Activated CD4-positive, alpha-beta memory T cell treated with anti-CD3 and anti-CD28 coated beads for 36 hours (primary cell): ENCODE results near the gene NFX1. TPM values are rescaled to one million over a fixed set of nuclear protein-coding genes. Genes with fewer than 3 reads are reported as not detected.
"Not testable (repeated sequence)": the region's sequence is repeated elsewhere in the genome, so short reads cannot be mapped to it uniquely, and the experiment has no call there.

ENCODE experiments used
- CTCF ChIA-PET: fragments of 350-600 bp; sonication (Branson Sonifier 250); formaldehyde crosslinking; loops from one replicate; lab custom pipeline; 2021; ENCODE audit warnings: antibody characterized with exemption, inconsistent platforms; lab: Charles Lee
- POLR2A ChIA-PET: fragments of 350-600 bp; sonication (Branson Sonifier 250); formaldehyde crosslinking; loops from one replicate; lab custom pipeline; 2021; ENCODE audit warnings: antibody characterized with exemption; lab: Charles Lee
- DNase-seq: peaks from one replicate; pipeline ENCODE4 v3.0.0-alpha.2; 2020
- H3K27ac Mint-ChIP-seq: one replicate; pipeline ENCODE4 v1.8.0; 2021; ENCODE audit warnings: mixed read lengths
- H3K27me3 Mint-ChIP-seq: one replicate; pipeline ENCODE4 v1.8.0; 2021; ENCODE audit warnings: mixed read lengths
- H3K36me3 Mint-ChIP-seq: one replicate; pipeline ENCODE4 v1.8.0; 2021; ENCODE audit warnings: mixed read lengths
- H3K4me1 Mint-ChIP-seq: one replicate; pipeline ENCODE4 v1.8.0; 2021; ENCODE audit warnings: low read depth, mixed read lengths
- H3K4me3 Mint-ChIP-seq: one replicate; pipeline ENCODE4 v1.8.0; 2021; ENCODE audit warnings: mild to moderate bottlenecking, mixed read lengths
- H3K9me3 Mint-ChIP-seq: one replicate; pipeline ENCODE4 v1.8.0; 2021; ENCODE audit warnings: mixed read lengths
- intact Hi-C: fragments of 100-400 bp; cut with micrococcal nuclease; formaldehyde crosslinking; loops from one replicate; pipeline ENCODE4 v1.15.1; 2023
- total RNA-seq, 2 experiments: library from RNA; stranded (reverse); gene quantifications; one replicate each; pipeline ENCODE4 v1.2.3, GENCODE V29; 2021

NFX1 gene
- total RNA-seq, 2 experiments from 2014 or later: 36.5 to 38.6 TPM

GRCh38 chr9:33379666-33380389, 89.5 kb downstream of the NFX1 start:
- Mint-ChIP-seq H3K4me3 (no peak overlapping the region), H3K4me1 (peaks cover under 1% of the 10 kb centered on the region), H3K27me3 (no peaks in the 10 kb centered on the region), H3K9me3 (no peaks in the 10 kb centered on the region), H3K36me3 (no peaks in the 10 kb centered on the region), H3K27ac (no peak overlapping the region)
- no peak for DNase-seq
- ChIA-PET POLR2A (no interaction called here), CTCF (interaction anchor here (1.1 to 1.4 kb wide), 2 partner anchors 87 to 101 kb away, joined by 3 to 7 read pairs; no protein-coding TSS in a partner anchor)
- intact Hi-C loops: loop anchor here (10.0 kb wide), 1 partner anchor 345 kb away; no protein-coding TSS in a partner anchor

GRCh38 chr9:33380390-33381094, 90.2 kb downstream of the NFX1 start:
- Mint-ChIP-seq H3K27ac (no peak overlapping the region), H3K4me3 (no peak overlapping the region), H3K36me3 (no peaks in the 10 kb centered on the region), H3K27me3 (no peaks in the 10 kb centered on the region), H3K9me3 (no peaks in the 10 kb centered on the region), H3K4me1 (no peaks in the 10 kb centered on the region)
- ChIA-PET POLR2A (no interaction called here), CTCF (interaction anchor here (1.1 to 1.4 kb wide), 2 partner anchors 86 to 100 kb away, joined by 3 to 7 read pairs; no protein-coding TSS in a partner anchor)
- intact Hi-C loops: no loop called here
- no peak for DNase-seq

- no peaks in the 10 kb centered on the region for H3K27me3 Mint-ChIP-seq
- H3K9me3 Mint-ChIP-seq: no peaks in the 10 kb centered on the region
- no peaks in the 10 kb centered on the region for H3K36me3 Mint-ChIP-seq
- H3K4me3 Mint-ChIP-seq: no peak overlapping the region
- no peak overlapping the region for H3K27ac Mint-ChIP-seq
- DNase-seq: no peak
- ChIA-PET CTCF (interaction anchor here (0.6 kb wide), 1 partner anchor 31 kb away, joined by 3 read pairs; no protein-coding TSS in a partner anchor), POLR2A (no interaction called here)
- intact Hi-C loops: no loop called here
- no peaks in the 10 kb centered on the region for H3K4me1 Mint-ChIP-seq
These were observed 91.0 kb downstream of the NFX1 start for GRCh38 chr9:33381231-33381791.

- H3K27ac Mint-ChIP-seq, H3K4me1 Mint-ChIP-seq, H3K9me3 Mint-ChIP-seq, intact Hi-C loops, DNase-seq, H3K27me3 Mint-ChIP-seq, POLR2A ChIA-PET, CTCF ChIA-PET, H3K4me3 Mint-ChIP-seq, H3K36me3 Mint-ChIP-seq: not testable (repeated sequence)
These were observed 92.1 kb downstream of the NFX1 start for GRCh38 chr9:33382397-33382796.

- H3K27ac Mint-ChIP-seq, DNase-seq, intact Hi-C loops, POLR2A ChIA-PET, CTCF ChIA-PET, H3K4me1 Mint-ChIP-seq, H3K36me3 Mint-ChIP-seq, H3K4me3 Mint-ChIP-seq, H3K27me3 Mint-ChIP-seq, H3K9me3 Mint-ChIP-seq: not testable (repeated sequence)
These were observed 93.1 kb downstream of the NFX1 start for GRCh38 chr9:33383396-33383795.

GRCh38 chr9:33385536-33385935, 95.2 kb downstream of the NFX1 start:
- DNase-seq, H3K9me3 Mint-ChIP-seq, H3K4me1 Mint-ChIP-seq, H3K4me3 Mint-ChIP-seq, intact Hi-C loops, H3K36me3 Mint-ChIP-seq, CTCF ChIA-PET, H3K27ac Mint-ChIP-seq, H3K27me3 Mint-ChIP-seq, POLR2A ChIA-PET: not testable (repeated sequence)

GRCh38 chr9:33385979-33386640, 95.8 kb downstream of the NFX1 start:
- H3K27me3 Mint-ChIP-seq, intact Hi-C loops, H3K9me3 Mint-ChIP-seq, H3K27ac Mint-ChIP-seq, H3K36me3 Mint-ChIP-seq, H3K4me1 Mint-ChIP-seq, DNase-seq, POLR2A ChIA-PET, CTCF ChIA-PET, H3K4me3 Mint-ChIP-seq: not testable (repeated sequence)

- POLR2A ChIA-PET, H3K27ac Mint-ChIP-seq, H3K4me1 Mint-ChIP-seq, H3K36me3 Mint-ChIP-seq, DNase-seq, CTCF ChIA-PET, intact Hi-C loops, H3K27me3 Mint-ChIP-seq, H3K9me3 Mint-ChIP-seq, H3K4me3 Mint-ChIP-seq: not testable (repeated sequence)
These were observed 96.3 kb downstream of the NFX1 start for GRCh38 chr9:33386641-33386996.

GRCh38 chr9:33386998-33387397, 96.7 kb downstream of the NFX1 start:
- H3K27ac Mint-ChIP-seq, H3K4me3 Mint-ChIP-seq, DNase-seq, H3K9me3 Mint-ChIP-seq, intact Hi-C loops, H3K27me3 Mint-ChIP-seq, H3K36me3 Mint-ChIP-seq, H3K4me1 Mint-ChIP-seq, POLR2A ChIA-PET: not testable (repeated sequence)
- CTCF ChIA-PET: interaction anchor here (1.4 kb wide), 1 partner anchor 12 kb away, joined by 3 read pairs; no protein-coding TSS in a partner anchor

GRCh38 chr9:33388110-33388994, 98.0 kb downstream of the NFX1 start:
- H3K27ac Mint-ChIP-seq: no peak overlapping the region
- intact Hi-C loops: no loop called here
- no peaks in the 10 kb centered on the region for H3K4me1 Mint-ChIP-seq
- no peaks in the 10 kb centered on the region for H3K27me3 Mint-ChIP-seq
- H3K9me3 Mint-ChIP-seq: no peaks in the 10 kb centered on the region
- no peaks in the 10 kb centered on the region for H3K36me3 Mint-ChIP-seq
- CTCF ChIA-PET: interaction anchor here (1.4 kb wide), 1 partner anchor 13 kb away, joined by 3 read pairs; no protein-coding TSS in a partner anchor
- no peak overlapping the region for H3K4me3 Mint-ChIP-seq
- DNase-seq: no peak
- POLR2A ChIA-PET: interaction anchor here (0.6 kb wide), 1 partner anchor 94 kb away, joined by 3 read pairs; no protein-coding TSS in a partner anchor

GRCh38 chr9:33391111-33391771, 100.9 kb downstream of the NFX1 start:
- POLR2A ChIA-PET: not testable (repeated sequence)

More at GRCh38 chr9:33391111-33391771, 100.9 kb downstream of the NFX1 start:
- DNase-seq, CTCF ChIA-PET, H3K4me3 Mint-ChIP-seq, intact Hi-C loops, H3K36me3 Mint-ChIP-seq, H3K4me1 Mint-ChIP-seq, H3K27me3 Mint-ChIP-seq, H3K9me3 Mint-ChIP-seq, H3K27ac Mint-ChIP-seq: not testable (repeated sequence)
